HEK293 (cell line): Measurements from ENCODE around the gene TMEM61.

Experiments
- CTCF ChIA-PET: fragments of 350-600 bp; formaldehyde crosslinking; extraction: SDS; loops from one replicate; lab custom pipeline; 2021; ENCODE audit warnings: antibody characterized with exemption; lab: Yijun Ruan, JAX
- POLR2A ChIA-PET: fragments of 300-600 bp; formaldehyde crosslinking; extraction: SDS; loops from one replicate; lab custom pipeline; 2020; ENCODE audit warnings: antibody characterized with exemption, inconsistent platforms; lab: Yijun Ruan, JAX
- H3K27ac ChIP-seq: fragments of 200-500 bp; sonication (Bioruptor generic); 2 replicates; pipeline ENCODE4 v1.5.1; 2014; ENCODE audit warnings: low read depth, low read length, control low read depth, inconsistent platforms; ENCODE audit errors: extremely low read depth
- H3K36me3 ChIP-seq, 2 experiments: fragments of 200-500 bp in 1 of 2; sonication (Bioruptor generic) in 1 of 2; 1 replicate in 1 of 2; 2 replicates in 1 of 2; pipeline ENCODE4 v1.5.1; 2014 to 2017; ENCODE audit warnings: inconsistent platforms in 2 of 2, low read length in 2 of 2; ENCODE audit not compliant: control insufficient read depth in 2 of 2, insufficient read depth in 1 of 2
- H3K4me1 ChIP-seq: fragments of 200-500 bp; sonication (Bioruptor generic); 2 replicates; pipeline ENCODE4 v1.5.1; 2014; ENCODE audit warnings: mild to moderate bottlenecking, low read length, inconsistent platforms; ENCODE audit not compliant: control insufficient read depth, insufficient read depth
- H3K4me3 ChIP-seq: 2 replicates; pipeline ENCODE4 v1.5.1; 2011; ENCODE audit warnings: low read depth, mild to moderate bottlenecking, control low read depth, low read length, moderate library complexity
- H3K9me3 ChIP-seq: fragments of 200-500 bp; sonication (Bioruptor generic); 2 replicates; pipeline ENCODE4 v1.5.1; 2014; ENCODE audit warnings: low read depth, low read length, inconsistent platforms; ENCODE audit not compliant: control insufficient read depth, insufficient read depth
- CTCF ChIP-seq: fragments of 450-650 bp; formaldehyde crosslinking; IDR thresholded peaks from 2 replicates; pipeline ENCODE4 v1.5.1; 2016; ENCODE audit warnings: missing biosample characterization, missing genetic modification characterization
- GLIS1 ChIP-seq: fragments of 450-650 bp; formaldehyde crosslinking; IDR thresholded peaks from 2 replicates; pipeline ENCODE4 v1.5.1; 2016; ENCODE audit warnings: missing biosample characterization, missing genetic modification characterization
- HOXA7 ChIP-seq: sonication (generic); formaldehyde crosslinking; IDR thresholded peaks from 2 replicates; pipeline ENCODE4 v1.8.1; 2022; ENCODE audit warnings: missing genetic modification reagents, borderline replicate concordance
- KLF16 ChIP-seq: fragments of 450-650 bp; formaldehyde crosslinking; IDR thresholded peaks from 2 replicates; pipeline ENCODE4 v1.5.1; 2017; ENCODE audit warnings: missing biosample characterization, missing genetic modification characterization
- KLF7 ChIP-seq: fragments of 450-650 bp; formaldehyde crosslinking; IDR thresholded peaks from 2 replicates; pipeline ENCODE4 v1.5.1; 2016; ENCODE audit warnings: missing biosample characterization, missing genetic modification characterization, borderline replicate concordance
- PRDM6 ChIP-seq: fragments of 450-650 bp; formaldehyde crosslinking; IDR thresholded peaks from 2 replicates; pipeline ENCODE4 v1.5.1; 2017; ENCODE audit warnings: missing biosample characterization, missing genetic modification characterization
- YY1 ChIP-seq: fragments of 450-650 bp; formaldehyde crosslinking; IDR thresholded peaks from 2 replicates; pipeline ENCODE4 v1.5.1; 2018; ENCODE audit warnings: missing biosample characterization, missing genetic modification characterization
- ZBTB17 ChIP-seq: fragments of 450-650 bp; formaldehyde crosslinking; IDR thresholded peaks from 2 replicates; pipeline ENCODE4 v1.5.1; 2016; ENCODE audit warnings: missing biosample characterization, missing genetic modification characterization
- ZBTB48 ChIP-seq: fragments of 450-650 bp; formaldehyde crosslinking; IDR thresholded peaks from 2 replicates; pipeline ENCODE4 v1.5.1; 2016; ENCODE audit warnings: missing biosample characterization, missing genetic modification characterization
- ZNF223 ChIP-seq: fragments of 450-650 bp; formaldehyde crosslinking; IDR thresholded peaks from 2 replicates; pipeline ENCODE4 v1.5.1; 2016; ENCODE audit warnings: missing biosample characterization, missing genetic modification characterization
- ZNF266 ChIP-seq: fragments of 450-650 bp; formaldehyde crosslinking; IDR thresholded peaks from 2 replicates; pipeline ENCODE4 v1.5.1; 2016; ENCODE audit warnings: missing biosample characterization, missing genetic modification characterization, low read depth
- ZNF274 ChIP-seq, 2 experiments: fragments of 200-500 bp in 1 of 2; fragments of 450-650 bp in 1 of 2; sonication (Bioruptor generic) in 1 of 2; formaldehyde crosslinking in 1 of 2; IDR thresholded peaks; 2 replicates each; pipeline versions ENCODE4 v1.5.1 to v1.6.1; 2014 to 2016; ENCODE audit warnings: borderline replicate concordance in 1 of 2, inconsistent platforms in 1 of 2, low read length in 1 of 2, missing biosample characterization in 1 of 2, missing genetic modification characterization in 1 of 2
- ZNF280D ChIP-seq: fragments of 450-650 bp; formaldehyde crosslinking; IDR thresholded peaks from 2 replicates; pipeline ENCODE4 v1.5.1; 2016; ENCODE audit warnings: missing biosample characterization, missing genetic modification characterization
- ZNF311 ChIP-seq: fragments of 450-650 bp; formaldehyde crosslinking; IDR thresholded peaks from 2 replicates; pipeline ENCODE4 v1.5.1; 2017; ENCODE audit warnings: missing biosample characterization, missing genetic modification characterization, borderline replicate concordance
- ZNF391 ChIP-seq: fragments of 450-650 bp; formaldehyde crosslinking; IDR thresholded peaks from 2 replicates; pipeline ENCODE4 v1.5.1; 2016; ENCODE audit warnings: low read depth, missing biosample characterization, missing genetic modification characterization, borderline replicate concordance
- ZNF544 ChIP-seq: fragments of 450-650 bp; formaldehyde crosslinking; IDR thresholded peaks from 2 replicates; pipeline ENCODE4 v1.5.0; 2017; ENCODE audit warnings: missing biosample characterization, missing genetic modification characterization
- ZNF704 ChIP-seq: fragments of 450-650 bp; formaldehyde crosslinking; IDR thresholded peaks from 2 replicates; pipeline ENCODE4 v1.5.1; 2016; ENCODE audit warnings: missing biosample characterization, missing genetic modification characterization
- TF ChIP-seq, protein P1 (sequence below): fragments of 450-650 bp; formaldehyde crosslinking; IDR thresholded peaks from 2 replicates; pipeline ENCODE4 v1.5.1; 2017; ENCODE audit warnings: missing biosample characterization, missing genetic modification characterization

The TMEM61 gene

DNA sequence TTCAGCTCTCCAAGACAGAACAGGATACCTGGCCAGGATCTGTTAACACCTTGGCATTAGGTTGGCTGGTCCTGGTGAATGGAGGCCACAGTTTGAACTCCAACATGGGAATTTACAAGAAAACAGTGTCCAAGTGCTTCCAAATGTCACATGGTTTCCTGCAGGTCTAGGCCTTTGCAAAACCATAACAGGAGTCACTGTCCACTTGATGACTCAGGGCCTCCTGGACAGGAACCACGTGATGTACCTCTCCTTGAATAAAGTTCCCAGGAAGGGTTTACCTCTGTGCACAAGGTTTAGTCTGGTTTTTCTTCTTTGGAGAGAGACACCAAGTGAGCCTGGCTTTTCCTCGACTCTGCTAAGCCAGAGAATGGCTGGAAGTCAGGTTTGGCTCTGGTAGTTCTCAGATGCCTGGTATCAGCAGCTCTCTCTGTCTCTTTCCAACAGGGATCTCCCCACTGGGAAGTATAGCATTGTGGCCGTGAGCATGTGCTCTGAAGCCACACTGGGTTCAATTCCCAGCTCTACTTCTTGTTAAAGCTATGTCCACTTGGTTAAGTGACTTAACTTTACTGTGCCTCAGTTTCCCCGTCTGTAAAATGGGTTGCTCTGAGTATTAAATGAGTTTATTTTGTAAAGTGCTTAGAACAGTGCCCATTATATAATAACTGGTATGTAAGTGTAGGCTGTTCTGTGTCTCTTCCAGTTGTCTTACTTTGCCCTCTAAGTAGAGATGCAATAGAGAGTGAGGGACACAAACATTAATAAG lies 27.3 kb upstream of the TMEM61 start:
- no peaks in the 10 kb centered on the region for H3K36me3 ChIP-seq
- no peak overlapping the region for H3K27ac ChIP-seq
- no peak overlapping the region for H3K4me3 ChIP-seq
- POLR2A ChIA-PET, result no interaction called here
- H3K9me3 ChIP-seq, result no peaks in the 10 kb centered on the region
- H3K4me1 ChIP-seq, result no peaks in the 10 kb centered on the region
- TF ChIP-seq, protein P1, sequence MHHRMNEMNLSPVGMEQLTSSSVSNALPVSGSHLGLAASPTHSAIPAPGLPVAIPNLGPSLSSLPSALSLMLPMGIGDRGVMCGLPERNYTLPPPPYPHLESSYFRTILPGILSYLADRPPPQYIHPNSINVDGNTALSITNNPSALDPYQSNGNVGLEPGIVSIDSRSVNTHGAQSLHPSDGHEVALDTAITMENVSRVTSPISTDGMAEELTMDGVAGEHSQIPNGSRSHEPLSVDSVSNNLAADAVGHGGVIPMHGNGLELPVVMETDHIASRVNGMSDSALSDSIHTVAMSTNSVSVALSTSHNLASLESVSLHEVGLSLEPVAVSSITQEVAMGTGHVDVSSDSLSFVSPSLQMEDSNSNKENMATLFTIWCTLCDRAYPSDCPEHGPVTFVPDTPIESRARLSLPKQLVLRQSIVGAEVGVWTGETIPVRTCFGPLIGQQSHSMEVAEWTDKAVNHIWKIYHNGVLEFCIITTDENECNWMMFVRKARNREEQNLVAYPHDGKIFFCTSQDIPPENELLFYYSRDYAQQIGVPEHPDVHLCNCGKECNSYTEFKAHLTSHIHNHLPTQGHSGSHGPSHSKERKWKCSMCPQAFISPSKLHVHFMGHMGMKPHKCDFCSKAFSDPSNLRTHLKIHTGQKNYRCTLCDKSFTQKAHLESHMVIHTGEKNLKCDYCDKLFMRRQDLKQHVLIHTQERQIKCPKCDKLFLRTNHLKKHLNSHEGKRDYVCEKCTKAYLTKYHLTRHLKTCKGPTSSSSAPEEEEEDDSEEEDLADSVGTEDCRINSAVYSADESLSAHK (tag by site-specific recombination), result no peak
- TF ChIP-seq CTCF (tag by site-specific recombination) (no peak), HOXA7 (CRISPR knock-in tag) (no peak), ZBTB17 (no peak), KLF7 (tag by site-specific recombination) (no peak), ZNF266 (no peak), ZNF544 (tag by site-specific recombination) (no peak), PRDM6 (tag by site-specific recombination) (no peak), ZNF391 (tag by site-specific recombination) (no peak), ZNF311 (tag by site-specific recombination) (no peak), GLIS1 (no peak), KLF16 (no peak), ZBTB48 (tag by site-specific recombination) (no peak)
- CTCF ChIA-PET, result interaction anchor here (0.6 to 1.8 kb wide), 6 partner anchors 8 to 69 kb away, joined by 3 to 10 read pairs (median 4); no protein-coding TSS in a partner anchor

DNA sequence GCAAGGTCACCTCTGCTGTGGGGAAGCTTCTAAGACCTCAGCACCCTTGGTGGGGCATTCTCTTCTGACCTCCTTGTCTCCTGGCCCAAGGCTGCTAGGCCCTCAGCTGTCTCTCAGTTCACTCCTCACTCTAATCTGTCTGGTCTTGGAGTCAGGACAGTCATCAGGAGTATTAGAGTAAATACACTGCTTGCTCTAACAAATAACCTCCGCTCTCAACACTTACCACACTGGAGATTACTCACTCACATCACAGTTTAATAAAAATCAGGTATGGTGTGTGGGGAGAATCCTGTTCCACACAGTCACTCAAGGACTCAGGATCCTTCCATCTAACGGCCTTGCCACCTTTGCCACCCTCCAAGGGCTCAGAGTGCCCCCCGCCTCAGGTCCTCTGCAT lies 26.6 kb upstream of the TMEM61 start:
- Histone ChIP-seq H3K36me3 (no peaks in the 10 kb centered on the region), H3K9me3 (no peaks in the 10 kb centered on the region), H3K27ac (no peak overlapping the region), H3K4me3 (no peak overlapping the region), H3K4me1 (no peaks in the 10 kb centered on the region)
- CTCF ChIA-PET, result interaction anchor here (1.1 to 1.8 kb wide), 4 partner anchors 9 to 68 kb away, joined by 3 to 10 read pairs (median 6); no protein-coding TSS in a partner anchor
- no peak for TF ChIP-seq ZNF223 (tag by site-specific recombination)
- no peak for TF ChIP-seq YY1 (tag by site-specific recombination)
- no peak for TF ChIP-seq ZNF704 (tag by site-specific recombination)
- no peak for TF ChIP-seq ZNF280D (tag by site-specific recombination)
- no peak for TF ChIP-seq ZNF274 (IDR thresholded peaks at IDR 0.05; ENCODE audit: low read length)
- TF ChIP-seq ZNF274 (tag by site-specific recombination; IDR thresholded peaks at IDR 0.05; ENCODE audit: borderline replicate concordance), result no peak
- POLR2A ChIA-PET, result no interaction called here
